Activated CD4-positive, alpha-beta T cell treated with anti-CD3 and anti-CD28 coated beads, Interleukin-2, amount 10 ng/mL, durations not matched to agents 24 days and 14 days (primary cell): Measurements from ENCODE around the gene STAT3. TPM values are rescaled to one million over a fixed set of nuclear protein-coding genes. Genes with fewer than 3 reads are reported as not detected.

Experiments used
- DNase-seq: peaks from one replicate; pipeline ENCODE4 v3.0.0; 2022
- H3K27ac Mint-ChIP-seq: one replicate; pipeline ENCODE4 v1.8.0; 2022; ENCODE audit warnings: mild to moderate bottlenecking, mixed read lengths
- H3K27me3 Mint-ChIP-seq: one replicate; pipeline ENCODE4 v1.8.0; 2022; ENCODE audit warnings: mixed read lengths
- H3K36me3 Mint-ChIP-seq: one replicate; pipeline ENCODE4 v1.8.0; 2022; ENCODE audit warnings: low read depth, mild to moderate bottlenecking, mixed read lengths
- H3K4me1 Mint-ChIP-seq: one replicate; pipeline ENCODE4 v1.8.0; 2021; ENCODE audit warnings: mixed read lengths
- H3K4me3 Mint-ChIP-seq: one replicate; pipeline ENCODE4 v1.8.0; 2022; ENCODE audit warnings: mild to moderate bottlenecking, moderate library complexity, mixed read lengths
- H3K9me3 Mint-ChIP-seq: one replicate; pipeline ENCODE4 v1.8.0; 2021; ENCODE audit warnings: mixed read lengths
- intact Hi-C: fragments of 100-400 bp; cut with micrococcal nuclease; formaldehyde crosslinking; loops from one replicate; pipeline ENCODE4 v1.15.1; 2023
- total RNA-seq: library from RNA; stranded (reverse); gene quantifications from 2 replicates; pipeline ENCODE4 v1.2.3, GENCODE V29; 2022

STAT3 gene
- total RNA-seq, 1 donor from 2014 or later, result 252 TPM

DNA sequence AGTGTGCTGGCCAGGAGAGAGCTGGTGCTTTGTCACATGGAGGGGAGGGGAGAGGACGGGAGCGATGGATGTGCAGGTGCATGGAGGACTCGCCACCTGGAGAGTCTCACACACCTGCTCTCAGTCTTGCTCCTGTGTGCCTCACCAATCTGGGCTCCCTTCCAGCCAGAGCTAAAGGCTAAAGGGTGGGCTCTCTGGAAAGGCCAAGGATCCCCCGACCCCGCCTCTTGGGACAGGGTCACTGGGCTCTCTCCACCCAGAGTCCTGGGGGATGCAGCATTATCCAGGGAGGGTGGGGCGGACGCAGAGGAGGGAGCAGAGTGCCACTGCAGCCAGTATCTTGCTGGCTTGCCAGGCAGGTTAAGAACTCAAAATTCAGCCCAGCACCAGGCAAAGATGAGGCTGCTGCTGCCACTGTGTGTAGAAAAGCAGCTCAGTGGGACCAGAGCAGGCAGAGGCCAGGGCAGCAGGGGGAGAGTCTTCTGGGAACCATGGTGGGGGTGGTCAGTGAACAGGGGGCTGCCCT, 106.6 kb downstream of the STAT3 start:
- Mint-ChIP-seq H3K9me3 (no peaks in the 10 kb centered on the region), H3K27me3 (no peaks in the 10 kb centered on the region), H3K4me1 (peaks cover 32% of the 10 kb centered on the region), H3K4me3 (no peak overlapping the region), H3K27ac (no peak overlapping the region), H3K36me3 (peaks cover 23% of the 10 kb centered on the region)
- DNase-seq, result no peak
- intact Hi-C loops, result no loop called here

DNA sequence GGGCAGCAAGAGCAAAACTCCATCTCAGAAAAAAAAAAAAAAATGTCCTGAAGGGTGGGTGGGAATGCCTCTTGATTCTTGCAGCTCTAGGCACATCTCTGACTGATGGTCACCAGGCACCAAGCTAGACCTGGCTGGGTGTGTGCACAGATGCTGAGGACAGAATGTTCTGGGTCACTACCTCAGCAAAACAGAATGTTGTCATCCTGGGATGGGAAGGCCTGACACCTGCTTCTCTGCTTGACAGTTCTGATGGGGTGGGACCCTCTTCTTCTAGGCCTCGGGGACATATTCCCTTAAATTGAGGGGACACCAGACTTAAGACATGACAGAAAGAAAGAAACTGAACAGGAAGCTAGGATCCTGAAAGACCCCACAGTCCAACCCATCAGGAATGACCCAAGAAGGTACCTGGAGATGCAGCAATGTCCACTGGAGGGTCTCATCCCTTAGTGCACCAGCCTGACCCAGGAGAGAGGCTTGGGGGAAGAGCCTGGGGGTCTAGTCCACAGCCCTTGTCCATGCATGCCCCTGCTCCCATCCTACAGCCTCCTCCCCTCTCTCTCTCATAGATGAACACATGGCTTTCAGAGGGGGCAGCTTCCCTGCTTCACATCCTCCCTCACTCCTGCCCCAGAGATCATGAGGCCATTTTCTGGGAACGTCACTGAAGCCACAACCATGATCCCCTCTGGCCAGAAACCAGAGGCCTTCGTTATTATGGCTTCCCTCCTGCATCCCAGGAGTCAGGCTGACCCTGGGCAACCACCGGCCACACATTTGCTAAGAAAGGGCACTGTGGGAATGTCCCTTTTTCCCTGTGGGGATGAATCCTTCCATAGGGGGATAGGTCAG, 108.2 kb downstream of the STAT3 start:
- no peak overlapping the region for H3K4me3 Mint-ChIP-seq
- no peaks in the 10 kb centered on the region for H3K27me3 Mint-ChIP-seq
- no peak overlapping the region for H3K27ac Mint-ChIP-seq
- DNase-seq, result no peak
- H3K9me3 Mint-ChIP-seq, result no peaks in the 10 kb centered on the region
- peaks cover 26% of the 10 kb centered on the region for H3K4me1 Mint-ChIP-seq
- peaks cover 24% of the 10 kb centered on the region for H3K36me3 Mint-ChIP-seq
- intact Hi-C loops, result no loop called here

DNA sequence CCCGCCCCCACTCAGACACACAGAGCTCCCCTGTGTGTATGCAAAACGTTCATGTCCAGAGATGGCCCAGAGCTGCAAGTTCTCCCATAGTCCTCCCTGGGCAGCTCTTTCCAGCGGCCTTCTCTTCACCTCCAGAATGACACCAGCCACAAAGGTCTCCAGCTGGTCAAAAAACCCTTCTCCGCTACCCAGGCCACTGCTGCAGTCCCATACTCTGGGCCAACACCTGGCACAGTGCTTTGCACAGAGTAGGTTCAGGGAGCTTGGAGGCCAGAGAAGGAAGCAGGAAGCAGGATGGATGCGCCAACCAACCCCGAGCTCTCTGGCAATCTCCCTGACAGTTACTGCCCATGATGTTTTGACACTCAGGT, 110.9 kb downstream of the STAT3 start:
- intact Hi-C loops, result loop anchor here (1.0 kb wide), 1 partner anchor 10 kb away; no protein-coding TSS in a partner anchor
- Mint-ChIP-seq H3K4me1 (peaks cover 36% of the 10 kb centered on the region), H3K4me3 (peak overlapping the region; percentile 80), H3K27ac (peak overlapping the region; percentile 94), H3K9me3 (no peaks in the 10 kb centered on the region), H3K36me3 (peaks cover 32% of the 10 kb centered on the region), H3K27me3 (no peaks in the 10 kb centered on the region)
- no peak for DNase-seq

DNA sequence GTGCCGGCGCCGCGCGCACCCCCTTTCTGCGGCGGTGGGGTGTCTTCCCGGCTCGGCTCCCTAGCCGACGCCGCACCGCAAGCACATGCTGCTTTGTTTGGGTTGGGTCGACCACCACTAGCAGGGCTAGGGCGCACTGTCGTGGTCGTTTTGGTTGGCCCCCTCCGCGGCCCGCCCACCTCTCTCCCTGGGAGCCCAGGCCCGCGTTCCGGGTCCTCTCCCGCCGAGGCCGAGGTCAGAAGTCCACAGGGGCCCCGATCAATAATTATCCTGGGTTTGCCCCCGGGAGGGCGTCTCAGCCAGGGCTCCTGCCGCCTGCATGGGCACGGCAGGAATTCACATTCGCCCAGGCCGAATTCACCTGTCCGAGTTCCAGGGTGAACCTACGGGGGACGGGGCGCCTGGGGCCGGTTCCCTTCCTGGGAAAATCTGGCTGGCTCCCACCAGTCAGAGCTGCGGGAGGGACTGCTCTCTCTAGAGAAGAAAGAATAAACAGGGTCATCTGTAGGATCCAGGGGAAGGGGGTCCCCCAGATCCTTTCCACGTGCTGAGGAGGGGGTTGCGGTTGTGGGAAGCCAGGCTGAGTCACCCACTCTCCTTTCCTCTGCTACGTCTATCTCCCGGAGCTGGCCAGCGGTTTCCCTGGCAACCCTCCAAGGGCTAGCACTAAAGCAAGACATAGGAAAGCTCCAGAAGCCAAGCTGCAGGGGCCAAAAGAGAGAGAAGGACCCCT, 111.5 kb downstream of the STAT3 start:
- intact Hi-C loops, result loop anchor here (1.0 kb wide), 1 partner anchor 11 kb away; no protein-coding TSS in a partner anchor
- DNase-seq, result peak; percentile 75

DNA sequence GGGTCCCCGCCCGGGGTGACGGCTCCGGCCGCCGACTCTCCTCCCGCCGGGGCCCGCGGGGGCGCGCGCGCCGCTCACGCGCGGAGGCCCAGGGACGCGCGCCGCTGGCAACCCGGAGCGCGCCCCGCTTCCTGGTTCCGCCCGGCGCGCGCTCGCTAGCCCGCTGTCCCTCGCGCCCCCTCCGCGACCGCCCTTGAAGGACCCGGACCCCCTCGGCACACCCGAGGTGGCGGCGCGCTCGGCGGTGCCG, 112.0 kb downstream of the STAT3 start, which contains the start of gene STAT5B:
TSS of gene STAT5B (minus strand) at position 33 of the 250 bp plus-strand sequence. CDS start 44,264 bp downstream, outside the sequence.
- Mint-ChIP-seq H3K4me3 (peak within 1 kb of the TSS; percentile 98), H3K27ac (peak within 1 kb of the TSS; percentile 95), H3K9me3 (no peaks in the 10 kb centered on the region), H3K36me3 (peaks cover 35% of the 10 kb centered on the region), H3K27me3 (no peaks in the 10 kb centered on the region), H3K4me1 (peaks cover 44% of the 10 kb centered on the region)
- intact Hi-C loops, result no loop called here
- peak; percentile 94 for DNase-seq

More for the DNA sequence above, 111.5 kb downstream of the STAT3 start:
- H3K4me1 Mint-ChIP-seq, result peaks cover 41% of the 10 kb centered on the region
- H3K27ac Mint-ChIP-seq, result peak overlapping the region; percentile 94
- peaks cover 32% of the 10 kb centered on the region for H3K36me3 Mint-ChIP-seq
- peak overlapping the region; percentile 80 for H3K4me3 Mint-ChIP-seq
- no peaks in the 10 kb centered on the region for H3K9me3 Mint-ChIP-seq
- H3K27me3 Mint-ChIP-seq, result no peaks in the 10 kb centered on the region

DNA sequence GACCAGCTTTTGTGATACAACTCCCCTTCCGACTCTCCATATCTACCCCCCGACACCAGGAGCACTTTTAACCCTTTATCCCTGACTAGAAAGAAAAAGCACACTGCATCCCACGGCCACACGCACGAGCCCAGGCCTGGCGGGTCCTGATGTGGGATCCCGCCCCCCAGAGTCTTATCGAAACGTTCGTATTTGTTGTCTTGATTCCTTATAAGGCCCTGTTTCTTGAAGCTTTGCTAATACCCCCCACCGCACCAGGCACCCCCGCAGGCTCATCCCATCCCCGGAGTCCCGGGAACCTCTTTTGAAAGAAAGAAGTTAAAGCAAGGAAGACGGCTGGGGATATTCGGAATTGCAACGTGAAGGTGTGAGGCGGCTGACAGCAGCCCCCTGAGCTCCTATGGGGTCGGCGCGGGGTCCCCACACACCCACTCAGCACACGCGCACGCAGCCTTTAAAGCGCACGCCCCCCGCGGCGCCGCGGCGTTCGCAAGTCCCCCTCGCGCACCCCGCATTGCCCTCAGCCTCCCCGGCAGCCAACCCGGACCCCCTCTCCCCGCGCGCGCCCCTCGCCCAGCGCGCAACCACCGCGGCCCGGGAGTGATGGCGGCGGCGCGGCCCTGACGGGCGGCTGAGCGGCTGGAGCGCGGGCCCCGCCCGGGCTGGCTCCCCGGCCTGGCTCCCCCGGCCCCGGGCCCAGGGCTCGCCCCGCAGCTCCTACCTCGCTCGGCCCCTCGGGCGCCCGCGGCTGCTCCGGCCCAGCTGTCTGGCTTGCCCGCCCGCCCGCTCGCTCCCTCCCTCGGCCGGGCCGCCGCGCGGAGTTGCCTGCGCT, 112.5 kb downstream of the STAT3 start:
- peaks cover 49% of the 10 kb centered on the region for H3K4me1 Mint-ChIP-seq

DNA sequence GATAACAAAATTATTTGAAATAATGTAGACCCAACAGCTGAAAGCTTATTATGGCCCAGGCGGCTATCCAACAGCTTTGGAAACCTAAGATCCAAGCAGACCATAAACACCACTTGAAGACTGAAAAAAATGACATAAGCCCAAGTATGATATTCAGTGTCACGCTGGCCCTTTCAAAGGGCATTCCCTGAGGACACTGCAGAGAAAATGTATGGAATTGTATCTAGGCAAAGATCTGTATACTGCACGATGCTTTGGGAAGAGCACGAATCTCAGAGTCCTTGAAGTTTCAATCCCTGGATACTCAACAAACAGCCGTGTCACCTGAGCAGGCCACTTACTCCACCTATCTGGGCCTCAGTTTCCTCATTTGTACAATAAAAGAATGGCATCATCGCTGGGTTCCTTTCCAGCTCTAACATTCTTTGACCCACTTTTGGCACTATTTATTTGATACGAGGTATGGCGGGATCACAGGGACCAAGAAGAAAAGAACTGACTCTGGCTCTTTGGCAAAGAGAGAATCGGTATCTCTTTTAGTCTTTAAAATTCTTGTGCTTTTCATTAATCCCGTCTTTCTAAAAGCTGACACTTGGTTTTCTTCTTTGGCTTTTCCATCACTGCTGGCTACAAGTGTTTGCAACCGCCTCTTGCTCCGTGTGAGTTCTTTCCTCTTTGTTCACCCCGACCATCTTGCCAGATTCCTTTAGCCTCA, 113.3 kb downstream of the STAT3 start:
- Mint-ChIP-seq H3K9me3 (no peaks in the 10 kb centered on the region), H3K4me3 (peak overlapping the region; percentile 98), H3K27ac (peak overlapping the region; percentile 95), H3K36me3 (peaks cover 41% of the 10 kb centered on the region), H3K27me3 (no peaks in the 10 kb centered on the region), H3K4me1 (peaks cover 55% of the 10 kb centered on the region)
- DNase-seq, result no peak
- intact Hi-C loops, result loop anchor here (2.0 kb wide), 2 partner anchors 26 to 52 kb away; no protein-coding TSS in a partner anchor

More for the DNA sequence above, 112.5 kb downstream of the STAT3 start:
- H3K27me3 Mint-ChIP-seq, result no peaks in the 10 kb centered on the region
- H3K4me3 Mint-ChIP-seq, result peak overlapping the region; percentile 98
- H3K9me3 Mint-ChIP-seq, result no peaks in the 10 kb centered on the region
- H3K27ac Mint-ChIP-seq, result peak overlapping the region; percentile 95
- intact Hi-C loops, result loop anchor here (2.0 kb wide), 2 partner anchors 27 to 53 kb away; no protein-coding TSS in a partner anchor
- peaks cover 38% of the 10 kb centered on the region for H3K36me3 Mint-ChIP-seq
- DNase-seq, result peak; percentile 78

DNA sequence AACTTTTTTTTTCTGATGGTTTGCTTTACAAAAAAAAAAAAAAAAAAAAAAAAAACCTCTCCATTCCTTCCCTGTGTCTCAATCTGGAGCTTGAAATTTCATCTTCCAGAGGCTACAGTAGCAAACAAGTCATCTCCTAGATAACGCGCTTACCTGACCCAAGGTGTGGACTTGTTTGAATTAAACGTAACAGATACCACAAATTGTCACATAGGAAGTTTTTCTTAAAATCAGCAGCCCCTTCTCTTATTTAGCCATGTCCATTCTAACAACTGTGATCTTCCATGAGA, 114.0 kb downstream of the STAT3 start:
- no peak for DNase-seq
- intact Hi-C loops, result loop anchor here (2.0 kb wide), 2 partner anchors 25 to 51 kb away; no protein-coding TSS in a partner anchor
- Mint-ChIP-seq H3K36me3 (peaks cover 43% of the 10 kb centered on the region), H3K27ac (peak overlapping the region; percentile 95), H3K27me3 (no peaks in the 10 kb centered on the region), H3K4me3 (peak overlapping the region; percentile 98), H3K4me1 (peaks cover 63% of the 10 kb centered on the region), H3K9me3 (no peaks in the 10 kb centered on the region)

DNA sequence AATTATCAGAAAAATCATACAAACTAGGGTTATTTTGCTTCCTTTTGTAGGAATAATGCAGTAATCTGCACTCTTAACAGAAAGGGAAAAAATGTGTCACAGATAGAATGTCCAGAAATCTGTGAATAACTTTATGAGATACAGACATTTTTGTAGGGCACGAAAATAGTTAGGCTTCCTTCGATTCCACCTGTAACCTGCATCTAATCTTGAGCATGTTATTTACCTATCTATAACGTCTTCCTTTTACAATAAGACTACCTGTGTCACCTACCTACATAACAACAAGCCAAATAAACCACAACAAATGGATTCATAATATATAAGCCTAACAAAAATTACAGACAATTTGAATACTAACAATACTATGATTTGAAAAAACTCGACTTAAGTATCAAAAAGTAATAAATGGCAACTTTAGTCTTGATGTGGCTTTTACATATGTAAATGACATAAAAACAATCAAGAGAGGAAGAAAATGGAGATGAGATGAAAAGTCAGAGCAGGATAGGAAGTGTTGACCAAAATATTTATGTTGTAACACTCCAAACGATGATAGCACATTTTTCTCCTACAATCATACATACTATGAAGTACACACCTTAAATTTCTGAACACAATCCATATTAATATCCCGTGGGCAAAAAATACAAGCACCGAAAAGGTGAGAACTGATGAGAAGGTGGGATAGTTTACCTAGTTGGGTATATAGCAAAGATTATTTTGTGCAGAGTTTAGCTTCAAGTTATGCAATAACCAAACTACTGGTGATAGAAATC, 114.6 kb downstream of the STAT3 start:
- H3K4me3 Mint-ChIP-seq, result peak overlapping the region; percentile 98
- H3K36me3 Mint-ChIP-seq, result peaks cover 45% of the 10 kb centered on the region
- no peak for DNase-seq
- H3K9me3 Mint-ChIP-seq, result no peaks in the 10 kb centered on the region
- H3K27me3 Mint-ChIP-seq, result no peaks in the 10 kb centered on the region
- intact Hi-C loops, result loop anchor here (2.0 kb wide), 3 partner anchors 25 to 115 kb away; partner anchors contain the start of gene STAT3
- H3K27ac Mint-ChIP-seq, result peak overlapping the region; percentile 90
- H3K4me1 Mint-ChIP-seq, result peaks cover 67% of the 10 kb centered on the region

DNA sequence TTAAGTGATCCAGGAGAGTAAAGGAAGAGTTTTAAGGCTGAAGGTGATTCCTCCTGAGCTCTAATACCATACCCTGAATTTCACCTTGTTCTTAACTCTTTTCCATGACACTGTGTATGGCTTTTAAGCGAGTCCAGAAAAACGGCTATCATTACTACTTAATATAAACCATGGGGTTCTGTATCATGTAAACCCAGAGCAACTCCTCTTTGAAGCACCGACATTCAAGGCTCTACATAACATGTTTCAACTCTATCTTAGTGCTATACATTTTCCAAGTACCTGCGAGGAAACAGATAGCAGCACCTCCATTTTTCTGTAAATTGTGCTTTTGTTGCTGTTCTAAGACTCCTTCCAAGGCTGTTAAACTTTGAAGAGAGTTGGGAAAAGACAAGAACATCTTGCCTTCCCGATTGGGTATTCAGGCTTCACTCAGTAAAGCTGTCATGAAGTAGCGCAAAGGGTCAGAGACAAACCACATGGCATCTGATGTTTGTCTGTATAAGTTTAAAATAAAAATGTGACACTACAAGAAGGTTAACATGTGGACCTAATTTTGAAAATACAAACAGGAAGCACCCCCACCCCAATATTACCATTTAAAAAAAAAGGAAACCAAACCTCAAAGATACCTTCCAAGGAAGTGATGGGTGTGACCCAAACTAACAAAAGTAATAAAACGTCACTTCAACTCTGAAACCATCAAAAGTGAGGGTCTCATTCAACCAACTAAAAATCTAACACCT, 115.9 kb downstream of the STAT3 start:
- Mint-ChIP-seq H3K9me3 (no peaks in the 10 kb centered on the region), H3K36me3 (peaks cover 43% of the 10 kb centered on the region), H3K4me1 (peaks cover 69% of the 10 kb centered on the region), H3K27ac (peak overlapping the region; percentile 90), H3K4me3 (peak overlapping the region; percentile 98), H3K27me3 (no peaks in the 10 kb centered on the region)
- no peak for DNase-seq
- intact Hi-C loops, result loop anchor here (2.0 kb wide), 1 partner anchor 116 kb away; the partner anchor contains the start of gene STAT3

DNA sequence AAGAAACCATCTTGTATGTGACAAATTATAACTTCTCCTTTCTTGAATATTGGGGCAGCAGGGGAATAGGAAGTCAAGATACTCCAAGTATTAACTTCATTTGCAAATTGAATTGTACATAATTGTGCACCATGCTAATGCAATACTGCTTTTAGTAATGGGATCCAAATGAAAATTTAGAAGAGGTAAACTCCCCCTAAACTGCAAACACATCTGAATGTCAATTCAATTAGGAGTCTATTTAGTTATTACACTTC, 116.5 kb downstream of the STAT3 start:
- H3K36me3 Mint-ChIP-seq, result peaks cover 48% of the 10 kb centered on the region
- H3K9me3 Mint-ChIP-seq, result no peaks in the 10 kb centered on the region
- no peaks in the 10 kb centered on the region for H3K27me3 Mint-ChIP-seq
- H3K4me3 Mint-ChIP-seq, result peak overlapping the region; percentile 98
- H3K27ac Mint-ChIP-seq, result peak overlapping the region; percentile 90
- H3K4me1 Mint-ChIP-seq, result peaks cover 68% of the 10 kb centered on the region
- intact Hi-C loops, result loop anchor here (1.0 to 2.0 kb wide), 2 partner anchors 18 to 117 kb away; partner anchors contain the start of gene STAT3
- DNase-seq, result no peak
